OCI-LY1 (cell line): ENCODE data around the gene LPA.
"Not testable (repeated sequence)": the region's sequence is repeated elsewhere in the genome, so short reads cannot be mapped to it uniquely, and the experiment has no call there.

Experiments
- H2AFZ ChIP-seq: fragments of 200-600 bp; sonication (generic), shearing (Covaris generic); 2 replicates; pipeline ENCODE4 v1.6.0; 2014; ENCODE audit warnings: antibody characterized with exemption, mild to moderate bottlenecking, low read length
- H3F3A ChIP-seq: fragments of 200-600 bp; sonication (generic), shearing (Covaris generic); 2 replicates; pipeline ENCODE4 v1.6.0; 2014; ENCODE audit warnings: mild to moderate bottlenecking, antibody characterized with exemption, low read length, moderate library complexity; ENCODE audit not compliant: insufficient read depth
- H3K27ac ChIP-seq: fragments of 200-600 bp; sonication (generic); 2 replicates; pipeline ENCODE4 v1.5.1; 2014; ENCODE audit warnings: low read length, mixed run types, mild to moderate bottlenecking, low read depth; ENCODE audit not compliant: poor library complexity, severe bottlenecking
- H3K27me3 ChIP-seq: fragments of 200-600 bp; sonication (generic); 2 replicates; pipeline ENCODE4 v1.6.0; 2014; ENCODE audit warnings: antibody characterized with exemption, mild to moderate bottlenecking, low read length, moderate library complexity; ENCODE audit not compliant: insufficient read depth
- H3K36me3 ChIP-seq: fragments of 200-600 bp; sonication (generic); 2 replicates; pipeline ENCODE4 v1.6.1; 2014; ENCODE audit warnings: mild to moderate bottlenecking, antibody characterized with exemption, low read length, moderate library complexity, mixed read lengths; ENCODE audit not compliant: insufficient read depth
- H3K4me1 ChIP-seq: fragments of 200-600 bp; sonication (generic); 2 replicates; pipeline ENCODE4 v1.5.1; 2014; ENCODE audit warnings: mild to moderate bottlenecking, low read length, moderate library complexity; ENCODE audit not compliant: insufficient read depth, severe bottlenecking
- H3K4me2 ChIP-seq: fragments of 200-600 bp; sonication (generic), shearing (Covaris generic); 2 replicates; pipeline ENCODE4 v1.6.1; 2014; ENCODE audit warnings: low read length
- H3K4me3 ChIP-seq: fragments of 200-600 bp; sonication (generic); 2 replicates; pipeline ENCODE4 v1.5.1; 2014; ENCODE audit warnings: low read length, low read depth, mild to moderate bottlenecking, mixed read lengths; ENCODE audit not compliant: poor library complexity, severe bottlenecking
- H3K79me2 ChIP-seq: fragments of 200-600 bp; shearing (Covaris generic); 2 replicates; pipeline ENCODE4 v1.6.1; 2016; ENCODE audit warnings: mixed run types, low read length, mixed read lengths; ENCODE audit not compliant: insufficient read depth
- H3K9ac ChIP-seq: fragments of 200-600 bp; sonication (generic), shearing (Covaris generic); 2 replicates; pipeline ENCODE4 v1.6.1; 2014; ENCODE audit warnings: mild to moderate bottlenecking, low read length, mixed read lengths
- H3K9me2 ChIP-seq: fragments of 200-600 bp; sonication (generic), shearing (Covaris generic); 2 replicates; pipeline ENCODE4 v1.6.1; 2014; ENCODE audit warnings: low read depth, mild to moderate bottlenecking, low read length, mixed read lengths
- H3K9me3 ChIP-seq: fragments of 200-600 bp; shearing (Covaris generic); 2 replicates; pipeline ENCODE4 v1.6.1; 2014; ENCODE audit warnings: low read length, mixed read lengths
- H4K20me1 ChIP-seq: fragments of 200-600 bp; sonication (generic), shearing (Covaris generic); 2 replicates; pipeline ENCODE4 v1.6.0; 2016; ENCODE audit warnings: mild to moderate bottlenecking, low read length; ENCODE audit not compliant: insufficient read depth
- EZH2 ChIP-seq: fragments of 200-600 bp; sonication (generic), shearing (Covaris generic); IDR thresholded peaks from 2 replicates; pipeline ENCODE4 v1.8.0; 2017; ENCODE audit warnings: borderline replicate concordance, mixed run types, mild to moderate bottlenecking, antibody characterized with exemption, low read length, moderate library complexity, mixed read lengths
- TF ChIP-seq, protein P1 (sequence below): fragments of 200-600 bp; sonication (generic), shearing (Covaris generic); IDR thresholded peaks from 2 replicates; pipeline ENCODE4 v1.5.1; 2017; ENCODE audit warnings: mild to moderate bottlenecking, antibody characterized with exemption, low read length, moderate library complexity, mixed read lengths

Gene LPA

DNA sequence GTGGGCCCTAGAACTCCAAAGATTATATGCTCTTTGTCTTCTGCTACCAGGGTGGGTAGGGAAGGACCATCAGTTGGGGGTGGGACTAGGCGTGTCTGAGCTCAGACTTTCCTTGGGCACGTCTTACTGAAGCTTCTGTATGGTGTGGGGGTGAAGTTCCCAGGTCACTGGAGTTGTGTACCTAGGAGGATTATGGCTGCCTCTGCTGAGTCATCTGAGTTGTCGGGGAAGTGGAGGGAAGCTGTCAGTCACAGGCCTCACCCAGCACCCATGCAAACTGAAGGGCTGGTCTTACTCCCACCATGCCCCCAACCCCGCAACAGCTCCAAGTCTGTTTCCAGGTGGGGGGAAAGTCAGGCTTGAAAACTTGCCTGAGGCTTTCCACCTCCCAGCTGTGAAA lies 90.1 kb downstream of the LPA start:
- Histone ChIP-seq H3K36me3 (no peaks in the 10 kb centered on the region), H3F3A (no peaks in the 10 kb centered on the region), H2AFZ (no peak overlapping the region), H3K27me3 (no peaks in the 10 kb centered on the region), H3K9ac (no peak overlapping the region), H3K27ac (no peak overlapping the region), H3K79me2 (no peaks in the 10 kb centered on the region), H3K4me2 (no peak overlapping the region), H3K4me1 (no peaks in the 10 kb centered on the region), H4K20me1 (no peaks in the 10 kb centered on the region), H3K9me3 (no peaks in the 10 kb centered on the region), H3K4me3 (no peak overlapping the region), H3K9me2 (no peaks in the 10 kb centered on the region)
- no peak for TF ChIP-seq EZH2
- TF ChIP-seq, protein P1, sequence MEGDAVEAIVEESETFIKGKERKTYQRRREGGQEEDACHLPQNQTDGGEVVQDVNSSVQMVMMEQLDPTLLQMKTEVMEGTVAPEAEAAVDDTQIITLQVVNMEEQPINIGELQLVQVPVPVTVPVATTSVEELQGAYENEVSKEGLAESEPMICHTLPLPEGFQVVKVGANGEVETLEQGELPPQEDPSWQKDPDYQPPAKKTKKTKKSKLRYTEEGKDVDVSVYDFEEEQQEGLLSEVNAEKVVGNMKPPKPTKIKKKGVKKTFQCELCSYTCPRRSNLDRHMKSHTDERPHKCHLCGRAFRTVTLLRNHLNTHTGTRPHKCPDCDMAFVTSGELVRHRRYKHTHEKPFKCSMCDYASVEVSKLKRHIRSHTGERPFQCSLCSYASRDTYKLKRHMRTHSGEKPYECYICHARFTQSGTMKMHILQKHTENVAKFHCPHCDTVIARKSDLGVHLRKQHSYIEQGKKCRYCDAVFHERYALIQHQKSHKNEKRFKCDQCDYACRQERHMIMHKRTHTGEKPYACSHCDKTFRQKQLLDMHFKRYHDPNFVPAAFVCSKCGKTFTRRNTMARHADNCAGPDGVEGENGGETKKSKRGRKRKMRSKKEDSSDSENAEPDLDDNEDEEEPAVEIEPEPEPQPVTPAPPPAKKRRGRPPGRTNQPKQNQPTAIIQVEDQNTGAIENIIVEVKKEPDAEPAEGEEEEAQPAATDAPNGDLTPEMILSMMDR: no peak

- not testable (repeated sequence) for H3K4me2 ChIP-seq, H3K36me3 ChIP-seq, H3K79me2 ChIP-seq, H3F3A ChIP-seq, H4K20me1 ChIP-seq, H3K4me3 ChIP-seq, H3K9me3 ChIP-seq, H2AFZ ChIP-seq, H3K27ac ChIP-seq, H3K9me2 ChIP-seq, H3K27me3 ChIP-seq, H3K9ac ChIP-seq, H3K4me1 ChIP-seq
These were observed 92.9 kb downstream of the LPA start for GRCh38 chr6:160571201-160571600.

GRCh38 chr6:160544802-160545201 lies 119.3 kb downstream of the LPA start:
- Histone ChIP-seq H3K9me2 (no peaks in the 10 kb centered on the region), H3K4me3 (no peak overlapping the region), H3K27me3 (no peaks in the 10 kb centered on the region), H3F3A (no peaks in the 10 kb centered on the region), H3K9ac (no peak overlapping the region), H3K36me3 (no peaks in the 10 kb centered on the region), H3K79me2 (no peaks in the 10 kb centered on the region), H3K4me1 (no peaks in the 10 kb centered on the region), H4K20me1 (no peaks in the 10 kb centered on the region), H3K4me2 (no peak overlapping the region), H3K27ac (no peak overlapping the region), H3K9me3 (no peaks in the 10 kb centered on the region), H2AFZ (no peak overlapping the region)
- TF ChIP-seq, protein P1: no peak
- no peak for TF ChIP-seq EZH2

DNA sequence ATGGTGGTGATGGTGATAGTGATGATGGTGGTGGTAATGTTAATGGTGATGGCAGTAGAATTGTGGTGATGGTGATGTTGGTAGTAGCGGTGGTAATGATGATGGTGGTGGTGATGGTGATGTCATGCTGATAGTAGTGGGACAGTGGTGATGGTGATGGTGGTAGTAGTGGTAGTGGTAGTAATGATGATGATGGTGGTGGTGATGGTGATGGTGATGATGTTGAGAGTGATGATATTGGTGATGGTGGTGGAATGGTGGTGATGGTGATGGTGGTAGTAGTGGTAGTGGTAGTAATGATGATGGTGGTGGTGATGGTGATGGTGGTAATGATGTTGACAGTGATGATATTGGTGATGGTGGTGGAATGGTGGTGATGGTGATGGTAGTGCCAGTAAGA lies 128.8 kb downstream of the LPA start:
- TF ChIP-seq EZH2: no peak
- TF ChIP-seq, protein P1: no peak
- H4K20me1 ChIP-seq: no peaks in the 10 kb centered on the region
- H3K36me3 ChIP-seq: no peaks in the 10 kb centered on the region
- H3K27ac ChIP-seq: no peak overlapping the region
- no peaks in the 10 kb centered on the region for H3F3A ChIP-seq
- H3K27me3 ChIP-seq: no peaks in the 10 kb centered on the region
- H3K4me3 ChIP-seq: no peak overlapping the region
- no peak overlapping the region for H3K9ac ChIP-seq
- no peaks in the 10 kb centered on the region for H3K4me1 ChIP-seq
- H3K4me2 ChIP-seq: no peak overlapping the region
- no peak overlapping the region for H2AFZ ChIP-seq
- no peaks in the 10 kb centered on the region for H3K79me2 ChIP-seq
- no peaks in the 10 kb centered on the region for H3K9me3 ChIP-seq
- no peaks in the 10 kb centered on the region for H3K9me2 ChIP-seq
